Ammon's horn (tissue), 1 donor: ENCODE data around the gene ISG15.

ENCODE experiments used
- DNase-seq: peaks from one replicate; pipeline ENCODE4 v3.0.0-alpha.2; 2016; ENCODE audit warnings: low spot score

ISG15 gene

GRCh38 chr1:1013105-1013921, at the start of gene ISG15:
Gene ISG15, plus strand, starts transcription at chr1:1013497. Its CDS starts 77 bp downstream, at chr1:1013574.
- peak; percentile 89 for DNase-seq

- DNase-seq: no peak
Observed at GRCh38 chr1:963746-964525, 49.4 kb upstream of the ISG15 start.

- no peak for DNase-seq
Observed at GRCh38 chr1:964691-965525, 48.4 kb upstream of the ISG15 start.

DNA sequence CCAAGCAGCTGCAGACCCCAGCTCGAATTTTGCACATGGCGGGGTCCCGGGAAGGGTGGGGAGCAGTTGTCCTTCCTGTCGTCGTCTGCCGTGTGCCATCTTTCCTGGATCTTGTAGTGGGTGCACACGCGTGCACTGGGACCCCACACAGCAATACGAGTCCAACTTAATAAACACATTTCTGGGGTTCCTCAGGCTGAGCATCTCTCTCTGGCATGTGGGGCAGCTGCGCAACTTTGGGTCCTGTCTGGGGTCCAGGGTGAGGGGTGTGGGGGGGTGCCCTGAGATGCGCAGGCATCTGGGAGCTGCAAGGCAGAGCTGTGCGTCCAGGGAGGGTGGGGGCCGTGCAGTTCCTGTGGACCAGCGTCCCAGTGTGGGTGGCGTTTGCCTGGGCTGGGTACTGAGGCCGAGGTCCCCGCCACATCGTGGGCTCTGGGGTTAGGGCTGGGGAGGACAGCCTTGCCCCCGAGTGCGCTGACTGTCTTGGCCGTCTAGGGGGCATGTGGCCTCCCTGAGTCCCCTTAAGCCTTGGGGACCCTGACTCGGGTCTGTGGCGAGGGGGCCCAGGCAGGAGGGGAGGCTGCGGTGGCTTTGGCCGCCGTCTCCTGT, 47.7 kb upstream of the ISG15 start:
- no peak for DNase-seq

DNA sequence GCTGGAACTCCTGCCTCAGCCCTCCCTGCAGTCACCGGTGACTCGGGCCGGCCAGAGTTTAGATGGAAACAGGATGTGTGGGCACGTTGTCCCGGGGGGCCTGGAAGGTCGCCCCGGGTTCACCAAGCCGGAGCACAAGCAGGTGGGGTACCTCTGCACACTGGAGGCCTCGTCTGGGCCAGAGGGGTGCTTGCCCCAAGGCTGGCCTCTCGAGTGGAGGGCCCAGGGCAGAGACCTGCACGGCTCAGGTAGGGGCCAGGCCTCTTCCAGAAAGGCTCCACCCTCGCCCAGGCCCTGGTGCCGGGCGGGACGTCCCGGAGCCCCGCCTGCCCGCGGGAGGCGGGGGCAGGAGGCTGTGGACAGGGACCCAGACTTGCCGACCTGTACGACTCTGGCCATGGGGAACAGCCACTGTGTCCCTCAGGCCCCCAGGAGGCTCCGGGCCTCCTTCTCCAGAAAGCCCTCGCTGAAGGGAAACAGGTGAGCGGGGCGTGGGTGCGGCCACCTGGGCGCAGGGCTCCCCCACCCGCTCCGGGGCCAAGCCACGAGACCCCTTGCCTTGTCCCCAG, 47.1 kb upstream of the ISG15 start, which contains the start of gene PLEKHN1:
TSS of gene PLEKHN1 (plus strand) at position 348 of the 569 bp plus-strand sequence. CDS start at position 398, 50 bp downstream.
- DNase-seq: no peak

- DNase-seq: no peak
Observed at GRCh38 chr1:966704-967300, 46.5 kb upstream of the ISG15 start.

- no peak for DNase-seq
Observed at GRCh38 chr1:967466-968343, 45.6 kb upstream of the ISG15 start.

DNA sequence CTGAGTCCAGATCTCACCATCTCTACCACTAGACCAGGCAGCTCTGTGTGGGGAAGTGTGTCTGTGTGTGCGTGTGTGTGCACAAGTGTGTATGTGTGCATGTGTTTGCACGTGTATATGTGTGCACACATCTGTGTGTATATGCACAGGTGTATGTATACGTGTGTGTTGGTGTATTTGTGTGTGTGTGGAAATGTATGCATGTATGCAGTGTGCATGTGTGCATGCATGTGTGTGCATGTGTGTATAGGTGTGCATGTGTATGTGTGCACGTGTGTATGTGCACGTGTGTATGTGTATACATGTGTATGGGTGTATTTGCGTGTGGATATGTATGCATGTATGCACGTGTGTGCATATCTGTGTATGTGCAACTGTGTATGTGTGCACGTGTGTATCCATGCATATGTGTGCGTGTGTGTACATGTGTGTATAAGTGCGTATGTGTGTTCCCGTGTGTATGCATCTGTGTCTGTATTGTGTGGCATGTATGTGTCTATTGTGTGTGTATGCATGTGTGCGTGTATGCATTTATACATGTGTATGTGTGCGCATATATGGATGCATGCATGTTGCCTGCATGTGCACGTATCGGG, 43.9 kb upstream of the ISG15 start:
- DNase-seq: no peak

GRCh38 chr1:970242-970972, 42.9 kb upstream of the ISG15 start:
- no peak for DNase-seq

DNA sequence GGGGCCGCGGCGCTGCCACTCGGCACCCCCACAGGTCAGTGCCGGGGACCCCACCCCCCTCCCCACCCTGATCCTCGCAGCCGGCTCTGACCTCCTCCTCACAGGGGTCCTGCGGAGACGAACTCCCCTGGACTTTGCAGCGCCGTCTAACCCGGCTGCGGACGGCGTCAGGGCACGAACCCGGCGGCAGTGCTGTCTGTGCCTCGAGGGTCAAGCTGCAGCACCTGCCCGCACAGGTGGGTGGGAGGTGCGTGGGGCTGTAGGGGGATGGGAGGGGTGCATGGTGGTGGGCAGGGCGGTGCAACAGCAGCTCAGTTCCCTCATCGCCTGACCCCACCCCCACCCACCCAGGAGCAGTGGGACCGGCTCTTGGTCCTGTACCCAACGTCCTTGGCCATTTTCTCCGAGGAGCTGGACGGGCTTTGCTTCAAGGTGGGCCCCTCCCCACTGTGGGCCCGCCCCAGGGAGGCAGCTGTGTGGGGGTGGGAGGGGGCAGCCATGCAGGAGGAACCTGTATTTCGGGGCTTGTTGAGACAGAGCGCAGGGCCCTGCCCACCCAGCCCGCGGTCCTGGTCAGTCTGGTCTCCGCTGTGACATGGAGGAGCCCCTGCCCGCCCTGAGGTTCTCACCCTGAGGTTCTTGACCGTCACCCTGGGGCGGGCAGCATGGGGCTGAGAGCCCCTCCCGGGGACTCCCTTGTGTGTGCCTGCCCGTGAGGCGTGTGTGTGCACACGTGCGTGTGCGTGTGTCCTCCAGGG, 42.1 kb upstream of the ISG15 start:
- no peak for DNase-seq

- DNase-seq: no peak
Observed at GRCh38 chr1:971751-972506, 41.4 kb upstream of the ISG15 start.

DNA sequence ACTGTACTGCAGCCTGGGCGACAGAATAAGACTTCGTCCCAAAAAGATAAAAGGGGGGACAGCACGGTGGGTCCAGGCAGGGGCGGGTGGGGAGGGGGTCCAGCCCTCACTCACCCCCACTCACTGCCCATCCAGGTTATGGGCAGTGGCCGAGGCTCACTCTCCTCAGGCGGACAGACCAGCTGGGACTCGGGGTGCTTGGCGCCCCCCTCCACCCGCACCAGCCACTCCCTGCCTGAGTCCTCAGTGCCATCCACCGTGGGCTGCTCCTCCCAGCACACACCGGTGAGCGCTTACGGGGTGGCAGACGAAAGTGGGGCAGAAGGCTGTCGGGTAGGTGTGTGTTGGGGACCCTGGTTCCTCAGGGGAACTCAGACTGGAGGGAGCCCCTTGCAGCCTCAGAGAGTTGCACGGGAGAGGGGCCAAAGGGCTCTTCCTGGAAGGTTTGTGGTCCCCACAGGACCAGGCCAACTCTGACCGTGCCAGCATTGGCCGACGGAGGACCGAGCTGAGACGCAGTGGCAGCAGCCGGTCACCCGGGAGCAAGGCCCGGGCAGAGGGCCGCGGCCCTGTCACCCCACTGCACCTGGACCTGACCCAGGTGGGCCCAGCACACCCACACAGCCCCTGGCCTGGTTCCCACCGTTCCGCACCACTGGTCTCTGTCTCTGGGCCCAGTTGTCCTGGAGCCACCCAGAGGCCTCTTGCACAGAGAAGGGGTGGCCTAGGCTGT, 40.4 kb upstream of the ISG15 start:
- no peak for DNase-seq

DNA sequence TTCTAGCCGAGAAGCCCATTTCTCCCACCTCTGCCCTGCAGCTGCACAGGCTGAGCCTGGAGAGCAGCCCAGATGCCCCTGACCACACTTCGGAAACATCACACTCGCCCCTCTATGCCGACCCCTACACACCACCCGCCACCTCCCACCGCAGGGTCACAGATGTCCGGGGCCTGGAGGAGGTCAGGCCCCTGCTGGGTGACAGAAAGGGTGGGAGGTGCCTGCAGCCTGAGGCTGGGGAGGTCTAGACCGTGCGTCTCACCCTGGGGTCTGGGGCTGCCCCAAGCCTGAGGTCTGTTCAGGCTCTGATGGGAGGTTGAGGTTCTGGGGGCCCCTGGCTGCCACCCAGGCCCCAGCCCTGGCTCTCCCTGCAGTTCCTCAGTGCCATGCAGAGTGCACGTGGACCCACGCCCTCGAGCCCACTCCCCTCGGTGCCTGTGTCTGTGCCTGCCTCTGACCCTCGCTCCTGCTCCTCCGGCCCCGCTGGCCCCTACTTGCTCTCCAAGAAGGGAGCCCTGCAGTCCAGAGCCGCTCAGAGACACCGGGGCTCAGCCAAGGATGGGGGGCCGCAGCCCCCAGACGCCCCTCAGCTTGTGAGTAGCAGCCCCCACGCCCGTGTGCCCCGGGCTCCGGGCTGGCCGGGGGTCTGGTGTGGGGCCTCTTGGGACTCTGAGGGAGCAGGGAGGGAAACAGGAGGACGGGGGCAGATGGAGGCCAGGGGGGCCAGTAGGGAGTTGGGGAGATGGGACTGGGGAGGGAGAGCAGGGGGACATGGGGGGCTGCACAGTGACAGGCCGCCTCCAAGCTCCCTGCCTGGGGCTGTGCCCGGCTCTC, 39.6 kb upstream of the ISG15 start:
- DNase-seq: no peak

GRCh38 chr1:974293-974640, 39.0 kb upstream of the ISG15 start:
- DNase-seq: no peak

DNA sequence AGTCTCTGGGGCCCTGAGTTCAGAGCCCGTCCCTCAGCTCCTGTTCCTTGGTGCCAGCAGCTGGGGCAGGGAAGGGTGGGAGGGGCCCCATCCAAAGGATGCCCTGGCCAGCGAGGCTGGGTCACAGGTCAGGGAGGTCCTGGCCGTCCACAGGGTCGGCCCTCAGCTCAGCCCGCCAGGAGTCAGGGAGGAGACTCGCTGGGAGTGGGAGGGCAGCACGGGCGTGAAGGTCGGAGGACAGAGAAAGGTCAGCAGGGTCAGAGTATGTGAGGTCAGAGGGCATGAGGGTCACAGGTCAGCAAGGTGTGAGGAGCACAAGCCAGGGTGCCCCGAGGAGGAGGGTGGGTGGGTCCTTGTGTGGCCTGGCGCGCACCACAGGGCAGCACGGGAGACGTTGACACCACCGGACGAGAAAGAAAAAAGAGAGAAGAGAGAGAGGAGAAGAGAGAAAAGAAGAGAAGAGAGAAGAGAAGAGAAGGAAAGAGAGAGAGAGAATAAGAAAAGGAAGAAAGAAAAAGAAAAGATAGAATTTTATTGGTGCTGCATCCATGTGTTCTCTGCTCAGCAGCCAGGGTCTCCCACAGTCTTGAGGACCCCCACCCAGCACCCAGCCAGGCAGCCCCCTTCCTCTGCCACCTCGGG, 38.5 kb upstream of the ISG15 start:
- DNase-seq: no peak
